Measurements from ENCODE around the gene PIAS2.

PIAS2 gene

DNA sequence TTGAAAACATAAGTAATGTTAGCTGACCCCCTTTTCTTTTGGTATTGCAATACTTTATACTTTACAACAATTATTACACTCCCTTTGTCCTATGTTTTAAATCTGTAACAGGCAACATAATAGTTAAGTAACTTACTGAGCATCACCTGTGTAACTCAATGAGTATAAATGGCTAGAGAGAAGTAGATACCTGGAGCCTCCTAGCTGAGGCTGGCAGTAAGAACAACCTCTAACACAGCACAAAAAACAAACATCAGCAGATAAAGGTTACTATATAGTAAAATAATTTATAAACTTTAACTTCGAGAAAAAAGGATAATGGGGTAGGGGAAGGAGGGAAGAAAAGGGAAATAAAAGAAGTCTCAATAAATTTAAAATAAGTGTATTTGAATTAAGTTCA is 87.4 kb downstream of the PIAS2 start:
- Histone ChIP-seq H3K27me3 (ENCODE audit: insufficient read depth, poor library complexity, severe bottlenecking) (no peaks in the 10 kb centered on the region), H3K36me3 (ENCODE audit: low read depth) (peaks cover 32% of the 10 kb centered on the region), H3K4me3 (ENCODE audit: severe bottlenecking) (no peak overlapping the region), H3K4me1 (ENCODE audit: insufficient read depth, poor library complexity, severe bottlenecking) (no peaks in the 10 kb centered on the region), H3K27ac (ENCODE audit: poor library complexity, severe bottlenecking) (no peak overlapping the region), H3K9me3 (ENCODE audit: severe bottlenecking) (no peaks in the 10 kb centered on the region)
- TF ChIP-seq, protein P1, sequence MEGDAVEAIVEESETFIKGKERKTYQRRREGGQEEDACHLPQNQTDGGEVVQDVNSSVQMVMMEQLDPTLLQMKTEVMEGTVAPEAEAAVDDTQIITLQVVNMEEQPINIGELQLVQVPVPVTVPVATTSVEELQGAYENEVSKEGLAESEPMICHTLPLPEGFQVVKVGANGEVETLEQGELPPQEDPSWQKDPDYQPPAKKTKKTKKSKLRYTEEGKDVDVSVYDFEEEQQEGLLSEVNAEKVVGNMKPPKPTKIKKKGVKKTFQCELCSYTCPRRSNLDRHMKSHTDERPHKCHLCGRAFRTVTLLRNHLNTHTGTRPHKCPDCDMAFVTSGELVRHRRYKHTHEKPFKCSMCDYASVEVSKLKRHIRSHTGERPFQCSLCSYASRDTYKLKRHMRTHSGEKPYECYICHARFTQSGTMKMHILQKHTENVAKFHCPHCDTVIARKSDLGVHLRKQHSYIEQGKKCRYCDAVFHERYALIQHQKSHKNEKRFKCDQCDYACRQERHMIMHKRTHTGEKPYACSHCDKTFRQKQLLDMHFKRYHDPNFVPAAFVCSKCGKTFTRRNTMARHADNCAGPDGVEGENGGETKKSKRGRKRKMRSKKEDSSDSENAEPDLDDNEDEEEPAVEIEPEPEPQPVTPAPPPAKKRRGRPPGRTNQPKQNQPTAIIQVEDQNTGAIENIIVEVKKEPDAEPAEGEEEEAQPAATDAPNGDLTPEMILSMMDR (IDR thresholded peaks at IDR 0.05; ENCODE audit: poor library complexity, severe bottlenecking) = no peak
- no peak for DNase-seq (ENCODE audit: low spot score)
- ATAC-seq (ENCODE audit: low read depth) = no peak

DNA sequence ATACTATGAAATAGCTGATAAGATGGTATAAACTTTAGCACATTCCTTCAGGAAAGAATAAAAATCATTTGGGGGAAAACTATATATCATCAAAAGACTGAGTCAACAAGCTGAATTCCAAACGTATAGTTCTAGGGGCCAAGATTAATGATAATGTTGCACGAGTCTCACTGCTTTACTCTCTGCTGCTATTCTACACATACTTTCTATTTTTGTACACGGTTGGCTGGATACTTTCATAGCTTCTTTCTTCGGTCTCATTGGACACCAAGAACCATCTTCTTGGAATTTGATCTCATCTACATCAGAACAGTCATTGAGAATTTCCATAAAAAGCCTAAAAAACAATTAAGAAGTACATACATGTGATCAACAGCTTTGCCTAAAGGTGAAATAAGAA is 87.8 kb downstream of the PIAS2 start:
- H3K36me3 ChIP-seq (ENCODE audit: low read depth) = peaks cover 32% of the 10 kb centered on the region
- DNase-seq (ENCODE audit: low spot score) = no peak

DNA sequence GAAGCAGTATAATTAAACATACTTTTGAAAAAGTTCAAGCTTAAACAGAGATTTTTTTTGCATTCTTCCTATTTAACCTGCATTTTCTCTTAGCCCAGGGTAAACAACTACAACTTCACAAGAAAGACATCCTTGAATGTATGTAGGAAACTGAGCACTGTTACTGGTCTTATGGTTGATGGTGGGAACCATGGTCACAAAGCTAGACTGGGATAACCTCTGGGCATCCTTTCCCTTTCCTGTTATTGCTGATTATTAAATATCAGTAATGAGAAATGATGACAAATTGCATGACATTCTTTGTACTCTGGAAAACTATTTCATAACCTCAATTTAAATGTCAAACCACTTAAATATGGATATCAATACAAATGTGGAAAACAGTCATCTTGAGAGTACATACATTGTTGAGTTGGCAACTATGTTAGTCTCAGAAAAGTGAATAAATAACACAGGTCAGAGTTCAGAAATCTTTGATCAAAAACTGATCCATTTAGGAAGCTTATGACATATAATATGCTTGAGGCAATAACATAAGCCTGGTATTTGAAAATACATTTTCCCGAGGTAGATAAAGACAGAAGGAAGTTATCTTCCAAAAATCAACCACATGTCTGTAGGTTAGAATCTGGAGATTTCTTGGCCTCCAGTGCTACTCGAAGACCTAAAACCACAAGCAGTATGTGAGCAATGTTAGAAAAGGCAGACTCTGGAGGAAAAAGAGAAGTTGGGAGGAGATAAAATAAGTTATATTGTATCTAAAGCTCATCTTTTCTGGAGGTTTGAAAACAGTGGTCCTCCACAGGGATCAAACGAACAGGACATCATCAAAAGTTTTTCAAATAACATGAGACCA is 95.2 kb downstream of the PIAS2 start:
- no peak for ATAC-seq (ENCODE audit: low read depth)

More for the DNA sequence above, 87.8 kb downstream of the PIAS2 start:
- no peak overlapping the region for H3K4me3 ChIP-seq (ENCODE audit: severe bottlenecking)
- H3K27ac ChIP-seq (ENCODE audit: poor library complexity, severe bottlenecking) = no peak overlapping the region
- ATAC-seq (ENCODE audit: low read depth) = no peak
- no peaks in the 10 kb centered on the region for H3K4me1 ChIP-seq (ENCODE audit: insufficient read depth, poor library complexity, severe bottlenecking)
- no peaks in the 10 kb centered on the region for H3K9me3 ChIP-seq (ENCODE audit: severe bottlenecking)
- TF ChIP-seq, protein P1 (IDR thresholded peaks at IDR 0.05; ENCODE audit: poor library complexity, severe bottlenecking) = no peak
- no peaks in the 10 kb centered on the region for H3K27me3 ChIP-seq (ENCODE audit: insufficient read depth, poor library complexity, severe bottlenecking)

DNA sequence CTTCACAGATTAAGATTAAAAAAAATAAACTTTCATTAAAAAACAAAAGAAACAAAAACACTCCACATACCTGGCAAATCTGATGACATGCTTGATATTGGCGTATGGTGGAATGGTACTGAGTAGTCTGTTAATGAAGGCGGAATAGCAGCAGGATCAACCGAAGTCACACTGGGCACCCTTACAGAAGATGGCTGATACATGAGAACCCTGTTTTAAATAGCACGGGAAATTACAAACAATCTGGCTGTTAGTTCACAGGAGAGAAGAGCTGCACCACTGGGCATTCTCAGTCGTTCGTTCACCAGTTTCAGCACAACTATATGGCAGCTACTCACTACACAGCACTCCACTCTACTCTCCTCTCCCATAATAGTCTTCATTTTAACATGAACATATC is 96.4 kb downstream of the PIAS2 start:
- ATAC-seq (ENCODE audit: low read depth) = no peak
- H3K27me3 ChIP-seq (ENCODE audit: insufficient read depth, poor library complexity, severe bottlenecking) = no peaks in the 10 kb centered on the region
- TF ChIP-seq, protein P1 (IDR thresholded peaks at IDR 0.05; ENCODE audit: poor library complexity, severe bottlenecking) = no peak
- peaks cover 33% of the 10 kb centered on the region for H3K36me3 ChIP-seq (ENCODE audit: low read depth)
- DNase-seq (ENCODE audit: low spot score) = no peak
- H3K27ac ChIP-seq (ENCODE audit: poor library complexity, severe bottlenecking) = no peak overlapping the region
- H3K4me3 ChIP-seq (ENCODE audit: severe bottlenecking) = no peak overlapping the region
- no peaks in the 10 kb centered on the region for H3K9me3 ChIP-seq (ENCODE audit: severe bottlenecking)
- no peaks in the 10 kb centered on the region for H3K4me1 ChIP-seq (ENCODE audit: insufficient read depth, poor library complexity, severe bottlenecking)

More for the DNA sequence above, 95.2 kb downstream of the PIAS2 start:
- Histone ChIP-seq H3K9me3 (ENCODE audit: severe bottlenecking) (no peaks in the 10 kb centered on the region), H3K36me3 (ENCODE audit: low read depth) (peaks cover 35% of the 10 kb centered on the region), H3K27me3 (ENCODE audit: insufficient read depth, poor library complexity, severe bottlenecking) (no peaks in the 10 kb centered on the region), H3K4me1 (ENCODE audit: insufficient read depth, poor library complexity, severe bottlenecking) (no peaks in the 10 kb centered on the region), H3K27ac (ENCODE audit: poor library complexity, severe bottlenecking) (no peak overlapping the region), H3K4me3 (ENCODE audit: severe bottlenecking) (no peak overlapping the region)
- DNase-seq (ENCODE audit: low spot score) = no peak
- TF ChIP-seq, protein P1 (IDR thresholded peaks at IDR 0.05; ENCODE audit: poor library complexity, severe bottlenecking) = no peak

DNA sequence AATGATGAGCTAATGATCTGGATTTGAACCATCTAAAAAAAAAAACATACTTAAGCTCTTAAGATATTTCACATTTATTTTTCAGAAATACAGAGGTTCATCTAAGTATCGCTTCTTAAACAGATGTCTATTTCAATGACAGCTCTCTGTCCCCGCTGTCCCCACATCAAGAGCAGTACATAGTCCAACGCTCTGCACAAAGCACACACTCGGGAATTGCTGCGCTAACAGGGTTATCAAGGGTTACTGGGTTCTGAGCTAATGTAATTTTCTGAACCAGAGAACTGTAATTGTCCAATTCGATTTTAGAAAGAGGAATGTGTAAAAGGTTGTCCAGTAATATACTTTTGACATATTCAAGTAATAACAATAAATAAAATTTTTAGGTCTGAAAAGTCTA is 101.6 kb downstream of the PIAS2 start:
- ATAC-seq (ENCODE audit: low read depth) (no peak), DNase-seq (ENCODE audit: low spot score) (no peak)
- Histone ChIP-seq H3K27me3 (ENCODE audit: insufficient read depth, poor library complexity, severe bottlenecking) (no peaks in the 10 kb centered on the region), H3K27ac (ENCODE audit: poor library complexity, severe bottlenecking) (no peak overlapping the region), H3K9me3 (ENCODE audit: severe bottlenecking) (peaks cover 2% of the 10 kb centered on the region), H3K4me1 (ENCODE audit: insufficient read depth, poor library complexity, severe bottlenecking) (no peaks in the 10 kb centered on the region), H3K36me3 (ENCODE audit: low read depth) (peaks cover 21% of the 10 kb centered on the region; the same call in 1 of the 2 replicates), H3K4me3 (ENCODE audit: severe bottlenecking) (no peak overlapping the region)
- TF ChIP-seq, protein P1 (IDR thresholded peaks at IDR 0.05; ENCODE audit: poor library complexity, severe bottlenecking) = no peak

Measured in RWPE2 (cell line).